T follicular helper cell (primary cell): ENCODE results near the gene TRPC4AP.
"Not testable (repeated sequence)": the region's sequence is repeated elsewhere in the genome, so short reads cannot be mapped to it uniquely, and the experiment has no call there.

Experiments used
- DNase-seq: peaks from one replicate; pipeline ENCODE4 v3.0.0-alpha.2; 2020; ENCODE audit warnings: low read depth

The TRPC4AP gene

GRCh38 chr20:35104685-35105295, 12.2 kb upstream of the TRPC4AP start:
- DNase-seq, result no peak

- DNase-seq, result no peak
These were observed 9.0 kb upstream of the TRPC4AP start for GRCh38 chr20:35101620-35102019.

- no peak for DNase-seq
These were observed 769 bp upstream of the TRPC4AP start for GRCh38 chr20:35093267-35093884.

- no peak for DNase-seq
These were observed 637 bp downstream of the TRPC4AP start for GRCh38 chr20:35091816-35092523.

GRCh38 chr20:35088231-35089145, 4.1 kb downstream of the TRPC4AP start:
- DNase-seq, result no peak

GRCh38 chr20:35087791-35088190, 4.8 kb downstream of the TRPC4AP start:
- no peak for DNase-seq

GRCh38 chr20:35087355-35087754, 5.3 kb downstream of the TRPC4AP start:
- DNase-seq, result no peak

GRCh38 chr20:35085477-35086225, 7.0 kb downstream of the TRPC4AP start:
- DNase-seq, result no peak

- no peak for DNase-seq
These were observed 7.6 kb downstream of the TRPC4AP start for GRCh38 chr20:35084998-35085397.

DNA sequence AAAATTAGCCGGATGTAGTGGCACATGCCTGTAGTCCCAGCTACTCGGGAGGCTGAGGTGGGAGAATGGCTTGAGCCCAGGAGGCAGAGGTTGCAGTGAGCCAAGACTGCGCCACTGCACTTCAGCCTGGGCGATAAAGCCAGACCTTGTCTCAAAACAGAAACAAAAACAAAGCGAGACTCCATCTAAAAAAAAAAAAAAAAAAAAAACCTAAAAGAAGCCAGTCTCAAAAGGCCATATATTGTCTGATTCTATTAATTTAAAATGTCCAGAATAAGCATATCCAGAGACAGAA, 12.3 kb downstream of the TRPC4AP start:
- not testable (repeated sequence) for DNase-seq

GRCh38 chr20:35079472-35080347, 12.9 kb downstream of the TRPC4AP start:
- DNase-seq, result no peak

GRCh38 chr20:35077872-35078271, 14.7 kb downstream of the TRPC4AP start:
- DNase-seq, result no peak

DNA sequence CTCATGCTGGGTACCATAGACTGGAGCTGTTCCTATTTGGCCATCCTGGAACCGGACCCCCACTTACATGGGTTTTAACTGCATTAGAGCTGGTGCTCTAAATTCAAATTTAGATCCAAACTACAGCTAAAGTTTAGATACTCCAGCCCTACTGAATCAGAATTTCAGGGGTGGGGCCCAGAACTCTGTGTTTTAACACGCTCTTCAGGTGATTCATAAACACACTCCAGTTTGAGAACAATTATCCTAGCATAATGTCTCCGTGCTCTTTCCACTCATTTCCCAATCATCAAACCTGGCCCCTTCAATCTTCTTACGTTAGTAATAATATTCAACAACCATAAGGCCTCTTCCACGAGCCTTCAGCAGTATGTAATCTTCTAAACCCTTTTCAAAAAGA, 15.3 kb downstream of the TRPC4AP start:
- no peak for DNase-seq

DNA sequence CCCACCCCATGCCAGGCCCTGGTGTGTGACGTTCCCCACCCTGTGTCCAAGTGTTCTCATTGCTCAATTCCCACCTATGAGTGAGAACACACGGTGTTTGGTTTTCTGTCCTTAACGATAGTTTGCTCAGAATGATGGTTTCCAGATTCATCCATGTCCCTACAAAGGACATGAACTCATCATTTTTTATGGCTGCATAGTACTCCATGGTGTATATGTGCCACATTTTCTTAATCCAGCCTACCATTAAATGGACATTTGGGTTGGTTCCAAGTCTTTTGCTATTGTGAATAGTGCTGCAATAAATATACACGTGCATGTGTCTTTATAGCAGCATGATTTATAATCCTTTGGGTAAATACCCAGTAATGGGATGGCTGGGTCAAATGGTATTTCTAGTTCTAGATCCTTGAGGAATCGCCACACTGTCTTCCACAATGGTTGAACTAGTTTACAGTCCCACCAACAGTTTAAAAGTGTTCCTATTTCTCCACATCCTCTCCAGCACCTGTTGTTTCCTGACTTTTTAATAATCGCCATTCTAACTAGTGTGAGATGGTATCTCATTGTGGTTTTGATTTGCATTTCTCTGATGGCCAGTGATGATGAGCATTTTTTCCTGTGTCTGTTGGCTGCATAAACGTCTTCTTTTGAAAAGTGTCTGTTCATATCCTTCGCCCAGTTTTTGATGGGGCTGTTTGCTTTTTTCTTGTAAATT, 21.0 kb downstream of the TRPC4AP start:
- DNase-seq, result not testable (repeated sequence)

DNA sequence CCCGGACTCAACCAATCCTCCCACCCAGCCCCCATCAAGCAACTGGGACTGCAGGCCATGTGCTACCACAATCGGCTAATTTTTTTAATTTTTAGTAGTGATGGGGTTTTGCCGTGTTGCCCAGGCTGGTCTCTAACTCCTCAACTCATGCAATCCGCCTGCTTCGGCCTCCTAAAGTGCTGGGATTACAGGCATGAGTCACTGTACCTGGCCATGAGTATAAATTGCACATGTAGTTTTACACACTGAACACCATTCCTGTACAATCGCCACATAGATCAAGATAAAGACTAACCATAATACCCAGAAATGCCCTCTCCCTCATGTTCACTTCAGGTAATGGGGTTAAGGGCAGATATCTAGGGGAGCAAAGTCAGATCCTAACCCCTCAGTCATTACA, 26.4 kb downstream of the TRPC4AP start:
- DNase-seq, result no peak

GRCh38 chr20:35065181-35065580, 27.4 kb downstream of the TRPC4AP start:
- DNase-seq, result no peak

DNA sequence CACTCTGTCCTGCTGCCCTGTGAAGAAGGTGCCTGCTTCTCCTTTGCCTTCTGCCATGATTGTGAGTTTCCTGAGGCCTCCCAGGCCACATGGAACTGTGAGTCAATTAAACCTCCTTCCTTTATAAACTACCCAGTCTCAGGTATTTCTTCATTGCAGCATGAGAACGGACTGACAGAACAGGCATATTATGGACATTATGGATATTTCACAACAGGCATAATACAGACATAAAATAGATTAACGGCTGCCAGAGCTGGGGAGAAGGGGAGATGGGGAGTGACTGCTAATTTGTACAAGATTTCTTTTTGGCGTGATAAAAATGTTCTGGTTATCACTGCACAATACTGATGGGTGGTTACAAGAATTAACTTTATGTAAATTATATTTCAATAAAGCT, 29.4 kb downstream of the TRPC4AP start:
- no peak for DNase-seq

GRCh38 chr20:35062478-35062877, 30.1 kb downstream of the TRPC4AP start:
- no peak for DNase-seq

GRCh38 chr20:35060168-35060567, 32.4 kb downstream of the TRPC4AP start:
- no peak for DNase-seq

DNA sequence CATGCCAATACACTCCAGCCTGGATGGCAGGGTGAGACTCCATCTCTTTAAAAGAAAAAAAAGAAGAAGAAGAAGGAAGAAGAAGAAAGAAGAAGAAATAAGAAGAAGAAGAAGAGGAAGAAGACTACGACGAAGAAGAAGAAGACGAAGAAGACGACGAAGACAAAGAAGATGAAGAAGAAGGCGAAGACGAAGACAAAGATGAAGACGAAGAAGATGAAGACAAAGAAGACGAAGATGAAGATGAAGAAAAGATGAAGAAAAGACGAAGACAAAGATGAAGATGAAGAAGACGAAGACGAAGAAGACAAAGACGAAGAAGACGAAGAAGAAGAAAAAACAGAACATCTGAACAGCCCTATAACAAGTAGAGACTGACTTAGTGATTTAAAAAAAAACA, 33.0 kb downstream of the TRPC4AP start:
- DNase-seq, result no peak
